Trophoblast cell (in vitro differentiated cells and primary cell): Measurements from ENCODE around the gene TP53BP1.

Experiments used
- DNase-seq, 2 donors: peaks; one replicate each; pipeline ENCODE4 v3.0.0-alpha.2; 2016
- H2AFZ ChIP-seq: 2 replicates; pipeline ENCODE4 v1.6.1; 2013; ENCODE audit warnings: low read length, moderate library complexity, mild to moderate bottlenecking; ENCODE audit not compliant: insufficient read depth, poor library complexity
- H2AK5ac ChIP-seq: 2 replicates; pipeline ENCODE4 v1.6.1; 2013; ENCODE audit warnings: mild to moderate bottlenecking, low read length
- H2BK120ac ChIP-seq: 2 replicates; pipeline ENCODE4 v1.6.1; 2013; ENCODE audit warnings: low read length, mild to moderate bottlenecking, moderate library complexity; ENCODE audit not compliant: insufficient read depth, poor library complexity
- H2BK12ac ChIP-seq: 2 replicates; pipeline ENCODE4 v1.6.1; 2013; ENCODE audit warnings: mild to moderate bottlenecking, low read length, moderate library complexity
- H2BK5ac ChIP-seq: 2 replicates; pipeline ENCODE4 v1.6.1; 2013; ENCODE audit warnings: low read length, low read depth, moderate library complexity, mild to moderate bottlenecking; ENCODE audit not compliant: poor library complexity
- H3K14ac ChIP-seq: 2 replicates; pipeline ENCODE4 v1.6.1; 2013; ENCODE audit warnings: mild to moderate bottlenecking, low read length
- H3K18ac ChIP-seq: 2 replicates; pipeline ENCODE4 v1.6.1; 2013; ENCODE audit warnings: mild to moderate bottlenecking, low read length
- H3K23ac ChIP-seq: 2 replicates; pipeline ENCODE4 v1.6.1; 2013; ENCODE audit warnings: low read length
- H3K27ac ChIP-seq: 2 replicates; pipeline ENCODE4 v1.5.1; 2013; ENCODE audit warnings: low read depth, mild to moderate bottlenecking, inconsistent platforms, low read length, moderate library complexity
- H3K27me3 ChIP-seq: 2 replicates; pipeline ENCODE4 v1.6.1; 2013; ENCODE audit warnings: inconsistent platforms, mild to moderate bottlenecking, low read length, moderate library complexity; ENCODE audit not compliant: insufficient read depth
- H3K36me3 ChIP-seq, 2 experiments: 1 replicate in 1 of 2; 2 replicates in 1 of 2; pipeline ENCODE4 v1.6.1; 2013; ENCODE audit warnings: low read length in 2 of 2, mild to moderate bottlenecking in 2 of 2, moderate library complexity in 1 of 2; ENCODE audit not compliant: insufficient read depth in 2 of 2, control insufficient read depth in 1 of 2
- H3K4ac ChIP-seq: 2 replicates; pipeline ENCODE4 v1.6.1; 2013; ENCODE audit warnings: low read depth, mild to moderate bottlenecking, low read length, moderate library complexity
- H3K4me1 ChIP-seq, 2 experiments: 1 replicate in 1 of 2; 2 replicates in 1 of 2; pipeline ENCODE4 v1.6.1; 2013; ENCODE audit warnings: low read length in 2 of 2, mild to moderate bottlenecking in 2 of 2, moderate library complexity in 1 of 2; ENCODE audit not compliant: insufficient read depth in 2 of 2, control insufficient read depth in 1 of 2
- H3K4me2 ChIP-seq: 2 replicates; pipeline ENCODE4 v1.6.1; 2013; ENCODE audit warnings: inconsistent platforms, mild to moderate bottlenecking, low read length, moderate library complexity
- H3K4me3 ChIP-seq: 2 replicates; pipeline ENCODE4 v1.5.1; 2013; ENCODE audit warnings: mild to moderate bottlenecking, low read depth, low read length, inconsistent platforms
- H3K79me1 ChIP-seq: one replicate; pipeline ENCODE4 v1.6.1; 2013; ENCODE audit warnings: low read length
- H3K79me2 ChIP-seq: 2 replicates; pipeline ENCODE4 v1.6.1; 2013; ENCODE audit warnings: low read length, mild to moderate bottlenecking; ENCODE audit not compliant: control insufficient read depth, insufficient read depth, poor library complexity
- H3K9ac ChIP-seq: 2 replicates; pipeline ENCODE4 v1.6.1; 2013; ENCODE audit warnings: mild to moderate bottlenecking, low read length
- H3K9me3 ChIP-seq: 2 replicates; pipeline ENCODE4 v1.6.1; 2013; ENCODE audit warnings: low read depth, mild to moderate bottlenecking, control low read depth, inconsistent platforms, low read length; ENCODE audit not compliant: insufficient read depth
- H4K12ac ChIP-seq: 2 replicates; pipeline ENCODE4 v1.6.1; 2013; ENCODE audit warnings: low read depth, mild to moderate bottlenecking, low read length, moderate library complexity
- H4K8ac ChIP-seq: 2 replicates; pipeline ENCODE4 v1.6.1; 2013; ENCODE audit warnings: low read depth, mild to moderate bottlenecking, low read length, moderate library complexity
- H4K91ac ChIP-seq: one replicate; pipeline ENCODE4 v1.6.1; 2013; ENCODE audit warnings: low read depth, mild to moderate bottlenecking, low read length, moderate library complexity
- WGBS: extraction: QIAGEN DNeasy Blood & Tissue Kit; methylation state at CpG from one replicate; pipeline ENCODE4 v1.1.7; 2013; ENCODE audit warnings: missing lambda C conversion rate; ENCODE audit not compliant: insufficient read length, insufficient coverage; ENCODE audit errors: extremely low coverage; 5-methylcytosine and 5-hydroxymethylcytosine counted together

Gene TP53BP1

DNA sequence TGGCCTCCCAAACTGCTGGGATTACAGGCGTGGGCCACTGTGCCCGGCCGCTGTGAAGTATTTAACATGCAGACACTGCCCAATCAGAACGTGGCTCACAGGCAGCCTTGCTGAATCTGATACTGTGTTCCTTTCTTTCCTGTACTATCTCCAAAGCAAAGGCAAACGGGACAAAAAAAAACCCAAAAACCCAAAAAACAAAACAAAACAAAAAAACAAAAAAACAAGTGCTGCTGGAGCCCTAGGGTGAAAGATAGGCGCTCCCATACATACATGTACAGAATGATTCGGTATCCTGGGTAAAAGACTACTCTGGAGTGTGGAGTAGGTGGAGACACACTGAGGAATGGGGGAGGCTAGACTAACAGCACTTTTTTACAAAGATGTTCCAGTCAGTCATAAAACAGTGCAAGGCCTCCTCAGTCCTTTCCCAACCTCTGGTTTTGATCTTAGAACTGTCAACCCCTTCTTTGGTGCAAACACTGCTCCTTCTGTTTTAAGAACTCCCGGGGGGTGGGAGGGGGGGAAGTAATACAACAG is 16.8 kb upstream of the TP53BP1 start:
- Histone ChIP-seq H4K8ac (no peak overlapping the region), H3K9ac (no peak overlapping the region), H4K91ac (no peak overlapping the region), H3K4me3 (no peak overlapping the region), H2AFZ (no peak overlapping the region), H3K4me2 (peak overlapping the region; percentile 8), H3K79me1 (no peaks in the 10 kb centered on the region), H4K12ac (no peak overlapping the region), H2AK5ac (no peak overlapping the region), H3K27me3 (no peaks in the 10 kb centered on the region), H3K36me3 (no peaks in the 10 kb centered on the region), H2BK12ac (no peak overlapping the region), H3K4me1 (peaks cover 2 to 7% of the 10 kb centered on the region in 2 experiments), H3K79me2 (no peaks in the 10 kb centered on the region), H3K4ac (no peak overlapping the region), H3K9me3 (peaks cover 1% of the 10 kb centered on the region), H2BK5ac (no peak overlapping the region), H3K14ac (no peak overlapping the region), H3K18ac (no peak overlapping the region), H3K23ac (no peak overlapping the region), H2BK120ac (no peak overlapping the region), H3K27ac (no peak overlapping the region)
- WGBS = no CpG with 5 or more reads among the region's 8 CpGs
- DNase-seq = no peak

DNA sequence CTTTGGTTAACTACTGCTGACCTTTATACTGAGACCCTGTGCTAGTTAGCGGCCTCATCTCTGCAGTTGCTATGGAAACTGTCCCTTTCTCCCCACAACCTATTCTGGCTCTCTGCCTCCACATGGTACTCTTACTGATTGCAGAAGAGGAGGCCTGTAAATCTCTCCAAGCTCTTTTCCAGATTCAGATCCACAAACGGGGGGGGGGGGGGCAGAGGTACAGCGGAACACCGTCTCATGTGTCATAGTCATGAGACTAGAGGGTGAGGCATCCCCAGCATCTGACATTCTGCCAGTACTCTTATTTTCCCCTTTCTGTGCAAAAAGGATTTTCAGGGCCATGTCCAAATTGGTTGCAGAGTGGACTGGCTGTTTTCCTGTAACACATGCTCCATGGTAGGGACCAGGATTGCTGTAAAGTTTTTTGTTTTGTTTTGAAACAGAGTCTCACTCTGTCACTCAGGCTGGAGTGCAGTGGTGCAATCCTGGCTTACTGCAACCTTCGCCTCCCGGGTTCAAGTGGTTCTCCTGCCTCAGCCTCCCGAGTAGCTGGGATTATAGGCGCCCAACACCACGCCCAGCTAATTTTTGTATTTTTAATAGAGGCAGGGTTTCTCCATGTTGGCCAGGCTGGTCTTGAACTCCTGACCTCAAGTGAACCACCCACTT is 16.2 kb upstream of the TP53BP1 start:
- H4K12ac ChIP-seq = no peak overlapping the region
- H3K18ac ChIP-seq = no peak overlapping the region
- no peak overlapping the region for H3K23ac ChIP-seq
- H2BK5ac ChIP-seq = no peak overlapping the region
- no peak overlapping the region for H3K4me3 ChIP-seq
- H3K27ac ChIP-seq = no peak overlapping the region
- H2AK5ac ChIP-seq = no peak overlapping the region
- no peaks in the 10 kb centered on the region for H3K79me1 ChIP-seq
- H3K9ac ChIP-seq = no peak overlapping the region
- no peaks in the 10 kb centered on the region for H3K79me2 ChIP-seq
- no peaks in the 10 kb centered on the region for H3K36me3 ChIP-seq
- H4K8ac ChIP-seq = no peak overlapping the region
- H2BK12ac ChIP-seq = no peak overlapping the region
- WGBS = no CpG with 5 or more reads among the region's 9 CpGs
- no peak overlapping the region for H2AFZ ChIP-seq
- H3K27me3 ChIP-seq = no peaks in the 10 kb centered on the region
- H3K14ac ChIP-seq = no peak overlapping the region
- DNase-seq = no peak
- H4K91ac ChIP-seq = no peak overlapping the region
- no peak overlapping the region for H3K4ac ChIP-seq
- H3K4me2 ChIP-seq = no peak overlapping the region
- H3K4me1 ChIP-seq = peaks cover 2 to 5% of the 10 kb centered on the region in 2 experiments
- H3K9me3 ChIP-seq = peaks cover 1% of the 10 kb centered on the region
- H2BK120ac ChIP-seq = no peak overlapping the region

DNA sequence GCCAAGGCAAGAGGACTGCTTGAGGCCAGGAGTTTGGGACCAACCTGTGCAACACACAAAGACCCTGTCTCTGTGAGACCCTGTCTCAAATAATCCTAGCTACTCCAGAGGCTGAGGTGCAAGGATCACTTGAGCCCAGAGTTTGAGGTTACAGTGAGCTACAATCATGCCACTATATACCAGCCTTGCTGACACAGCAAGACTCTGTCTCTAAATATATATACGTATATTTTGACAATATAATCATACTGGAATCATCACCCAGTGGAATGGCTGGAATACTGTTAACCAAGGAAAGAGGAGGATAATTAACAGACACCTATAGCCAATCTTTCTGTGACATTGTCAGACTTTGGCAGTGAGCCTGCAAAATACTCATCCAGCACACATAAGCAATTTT is 15.5 kb upstream of the TP53BP1 start:
- peaks cover 2 to 5% of the 10 kb centered on the region in 2 experiments for H3K4me1 ChIP-seq
- H3K9me3 ChIP-seq = peaks cover 1% of the 10 kb centered on the region
- no peak overlapping the region for H2BK120ac ChIP-seq
- H4K8ac ChIP-seq = no peak overlapping the region
- H2BK5ac ChIP-seq = no peak overlapping the region
- H3K27me3 ChIP-seq = no peaks in the 10 kb centered on the region
- H2BK12ac ChIP-seq = no peak overlapping the region
- no peaks in the 10 kb centered on the region for H3K79me2 ChIP-seq
- no peak overlapping the region for H3K9ac ChIP-seq
- no peak overlapping the region for H3K4me2 ChIP-seq
- no peak overlapping the region for H3K14ac ChIP-seq
- H3K4me3 ChIP-seq = no peak overlapping the region
- no peak overlapping the region for H3K23ac ChIP-seq
- WGBS = no CpG with 5 or more reads among the region's 1 CpG
- no peak overlapping the region for H3K4ac ChIP-seq
- no peak overlapping the region for H2AFZ ChIP-seq
- H2AK5ac ChIP-seq = no peak overlapping the region
- no peak overlapping the region for H4K12ac ChIP-seq
- no peak overlapping the region for H3K18ac ChIP-seq
- no peak overlapping the region for H4K91ac ChIP-seq
- no peak for DNase-seq
- H3K27ac ChIP-seq = no peak overlapping the region
- H3K36me3 ChIP-seq = no peaks in the 10 kb centered on the region
- H3K79me1 ChIP-seq = no peaks in the 10 kb centered on the region

DNA sequence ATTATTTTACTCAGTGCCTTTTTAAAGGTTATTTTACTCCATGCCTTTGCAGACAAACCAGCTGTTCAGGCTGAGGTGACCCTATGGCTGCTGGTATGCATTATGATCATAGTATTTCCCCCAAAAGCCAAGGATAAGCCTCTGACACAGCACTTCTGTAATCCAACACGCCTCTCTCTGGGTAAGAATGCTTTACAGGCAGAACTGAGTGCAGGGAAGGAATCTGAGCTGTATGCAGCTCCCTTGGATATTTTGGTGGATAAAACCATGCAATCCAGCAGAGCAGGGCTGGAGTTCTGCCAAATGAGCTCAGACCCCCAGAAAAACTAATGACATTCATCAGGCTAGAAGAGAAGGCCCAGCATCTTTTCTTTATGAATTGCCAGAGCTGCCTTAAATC is 12.8 kb upstream of the TP53BP1 start:
- no peak overlapping the region for H3K18ac ChIP-seq
- H3K9me3 ChIP-seq = no peaks in the 10 kb centered on the region
- no peak overlapping the region for H3K14ac ChIP-seq
- H3K4me3 ChIP-seq = no peak overlapping the region
- H3K9ac ChIP-seq = no peak overlapping the region
- no peak overlapping the region for H4K12ac ChIP-seq
- H2BK5ac ChIP-seq = no peak overlapping the region
- WGBS = no CpG with 5 or more reads among the region's 1 CpG
- no peak overlapping the region for H2AK5ac ChIP-seq
- no peak overlapping the region for H3K4me2 ChIP-seq
- no peak for DNase-seq
- no peak overlapping the region for H3K23ac ChIP-seq
- no peaks in the 10 kb centered on the region for H3K27me3 ChIP-seq
- H4K8ac ChIP-seq = no peak overlapping the region
- H3K79me2 ChIP-seq = no peaks in the 10 kb centered on the region
- H2BK12ac ChIP-seq = no peak overlapping the region
- H3K4ac ChIP-seq = no peak overlapping the region
- no peaks in the 10 kb centered on the region for H3K4me1 ChIP-seq
- H3K79me1 ChIP-seq = no peaks in the 10 kb centered on the region
- no peaks in the 10 kb centered on the region for H3K36me3 ChIP-seq
- H2BK120ac ChIP-seq = no peak overlapping the region
- H3K27ac ChIP-seq = no peak overlapping the region
- no peak overlapping the region for H2AFZ ChIP-seq
- no peak overlapping the region for H4K91ac ChIP-seq
